Prostate gland (tissue), 2 donors: Measurements from ENCODE around the gene VARS2. TPM values are rescaled to one million over a fixed set of nuclear protein-coding genes. Genes with fewer than 3 reads are reported as not detected.
"Not testable (repeated sequence)": the region's sequence is repeated elsewhere in the genome, so short reads cannot be mapped to it uniquely, and the experiment has no call there.

ENCODE experiments used
- DNase-seq: peaks from one replicate; pipeline ENCODE4 v3.0.0-alpha.2; 2019; ENCODE audit warnings: low spot score
- H3K27ac ChIP-seq, 2 donors: fragments of 200-600 bp; sonication (generic); 2 replicates each; pipeline ENCODE4 v1.5.1; 2017 to 2019
- H3K27me3 ChIP-seq: fragments of 200-600 bp; sonication (generic); replicated peaks from 2 replicates; pipeline ENCODE4 v1.5.1; 2019; ENCODE audit not compliant: insufficient read depth
- H3K36me3 ChIP-seq, 2 donors: fragments of 200-600 bp; sonication (generic); 1 replicate in 1 of 2; 2 replicates in 1 of 2; pipeline versions ENCODE4 v1.5.1 to v1.8.1; 2017 to 2019
- H3K4me1 ChIP-seq: fragments of 200-600 bp; sonication (generic); replicated peaks from 2 replicates; pipeline ENCODE4 v1.5.1; 2019
- H3K4me3 ChIP-seq, 2 donors: fragments of 200-600 bp; sonication (generic); 2 replicates each; pipeline ENCODE4 v1.5.1; 2017 to 2019
- H3K9me3 ChIP-seq: fragments of 200-600 bp; sonication (generic); 2 replicates; pipeline ENCODE4 v1.5.1; 2017
- CTCF ChIP-seq, 4 experiments: fragments of 200-600 bp in 2 of 4; fragments of 450-650 bp in 2 of 4; sonication (generic) in 2 of 4; IDR thresholded peaks; 1 replicate in 3 of 4; 2 replicates in 1 of 4; pipeline ENCODE4 v1.5.1; 2016 to 2019; ENCODE audit warnings: antibody characterized with exemption in 4 of 4, mild to moderate bottlenecking in 2 of 4, moderate library complexity in 2 of 4
- POLR2A ChIP-seq: fragments of 450-650 bp; IDR thresholded peaks from one replicate; pipeline ENCODE4 v1.6.1; 2016; ENCODE audit warnings: antibody characterized with exemption, mild to moderate bottlenecking
- POLR2AphosphoS5 ChIP-seq: sonication (generic); formaldehyde crosslinking; IDR thresholded peaks from one replicate; pipeline ENCODE4 v1.6.1; 2017; ENCODE audit warnings: antibody characterized with exemption
- WGBS: methylation state at CpG from one replicate; pipeline ENCODE4 v1.1.5; 2018; 5-methylcytosine and 5-hydroxymethylcytosine counted together
- intact Hi-C: fragments of 100-400 bp; cut with DNase I; formaldehyde crosslinking; loops from one replicate; pipeline ENCODE4 v1.14.2; 2022
- total RNA-seq, 2 donors: library from RNA; depleted of rRNA; stranded (reverse); fragments of >200 nt; gene quantifications; one replicate each; pipeline ENCODE4 v1.1.0, GENCODE V29; 2016

Gene VARS2
- total RNA-seq, 2 donors from 2014 or later: 15.8 to 27.0 TPM

GRCh38 chr6:30907758-30908591 lies 6.1 kb upstream of the VARS2 start, which contains the start of gene GTF2H4:
Gene GTF2H4 (plus strand): TSS chr6:30908207.
- Histone ChIP-seq H3K4me3 (peak within 1 kb of the TSS; percentile 69), H3K27ac (peak within 1 kb of the TSS; percentile 33 to 61)
- intact Hi-C loops: no loop called here

GRCh38 chr6:30908700-30909099 lies 5.3 kb upstream of the VARS2 start:
- Histone ChIP-seq H3K27me3 (no peaks in the 10 kb centered on the region), H3K9me3 (no peaks in the 10 kb centered on the region), H3K4me3 (peak overlapping the region; percentile 69), H3K27ac (no peak overlapping the region), H3K4me1 (peaks cover 7% of the 10 kb centered on the region), H3K36me3 (no peaks in the 10 kb centered on the region)
- no peak for DNase-seq
- TF ChIP-seq POLR2AphosphoS5 (no peak), POLR2A (no peak), CTCF (IDR thresholded peaks at IDR 0.05) (no peak)
- intact Hi-C loops: no loop called here
- 10% methylated on average over 2 of the region's 2 CpGs for WGBS

More at GRCh38 chr6:30907758-30908591, 6.1 kb upstream of the VARS2 start, which contains the start of gene GTF2H4:
- Histone ChIP-seq H3K9me3 (no peaks in the 10 kb centered on the region), H3K27me3 (no peaks in the 10 kb centered on the region), H3K36me3 (no peaks in the 10 kb centered on the region), H3K4me1 (peaks cover 7% of the 10 kb centered on the region)
- 1% methylated on average over 49 of the region's 49 CpGs for WGBS
- no peak for TF ChIP-seq CTCF (IDR thresholded peaks at IDR 0.05)
- TF ChIP-seq POLR2AphosphoS5: peak; percentile 96
- peak; percentile 23 for TF ChIP-seq POLR2A
- peak; percentile 95 for DNase-seq

GRCh38 chr6:30910473-30910872 lies 3.6 kb upstream of the VARS2 start:
- H3K9me3 ChIP-seq, H3K27me3 ChIP-seq, H3K36me3 ChIP-seq, H3K4me3 ChIP-seq, DNase-seq, intact Hi-C loops, H3K27ac ChIP-seq: not testable (repeated sequence)
- H3K4me1 ChIP-seq: peaks cover 16% of the 10 kb centered on the region
- 84% methylated on average over 12 of the region's 12 CpGs for WGBS

- intact Hi-C loops: no loop called here
- no peak overlapping the region for H3K4me3 ChIP-seq
Measured at GRCh38 chr6:30912746-30913520, 1.1 kb upstream of the VARS2 start.

More at GRCh38 chr6:30912746-30913520, 1.1 kb upstream of the VARS2 start:
- no peak for TF ChIP-seq POLR2A
- TF ChIP-seq POLR2AphosphoS5: no peak
- no peak for TF ChIP-seq CTCF (IDR thresholded peaks at IDR 0.05)
- Histone ChIP-seq H3K36me3 (peaks cover 0 to 11% of the 10 kb centered on the region in 2 donors), H3K4me1 (peaks cover 18% of the 10 kb centered on the region), H3K27ac (peak overlapping the region; percentile 91 to 92), H3K27me3 (no peaks in the 10 kb centered on the region), H3K9me3 (no peaks in the 10 kb centered on the region)
- DNase-seq: no peak
- WGBS: 72% methylated on average over 8 of the region's 8 CpGs
